BLaER1 (cell line): ENCODE measurements around the gene RNFT2.

Experiments
- H3K27ac ChIP-seq: shearing (Covaris generic); formaldehyde crosslinking; 2 replicates; pipeline ENCODE4 v1.8.1; 2022
- H3K27me3 ChIP-seq: shearing (Covaris generic); formaldehyde crosslinking; 2 replicates; pipeline ENCODE4 v1.8.1; 2022
- H3K36me3 ChIP-seq: shearing (Covaris generic); formaldehyde crosslinking; 2 replicates; pipeline ENCODE4 v1.8.1; 2022
- H3K4me1 ChIP-seq: shearing (Covaris generic); formaldehyde crosslinking; 2 replicates; pipeline ENCODE4 v1.8.1; 2022
- H3K4me2 ChIP-seq: shearing (Covaris generic); formaldehyde crosslinking; 2 replicates; pipeline ENCODE4 v1.8.1; 2022
- H3K4me3 ChIP-seq: shearing (Covaris generic); formaldehyde crosslinking; 2 replicates; pipeline ENCODE4 v1.8.1; 2022
- H3K9ac ChIP-seq: shearing (Covaris generic); formaldehyde crosslinking; 2 replicates; pipeline ENCODE4 v1.8.1; 2022
- H3K9me3 ChIP-seq: shearing (Covaris generic); formaldehyde crosslinking; 2 replicates; pipeline ENCODE4 v1.8.1; 2022
- H4K20me1 ChIP-seq: shearing (Covaris generic); formaldehyde crosslinking; 2 replicates; pipeline ENCODE4 v1.8.1; 2022
- Cebpa-rat ChIP-seq: shearing (Covaris generic); IDR thresholded peaks from 2 replicates; pipeline ENCODE4 v1.8.1; 2022

RNFT2 gene

DNA sequence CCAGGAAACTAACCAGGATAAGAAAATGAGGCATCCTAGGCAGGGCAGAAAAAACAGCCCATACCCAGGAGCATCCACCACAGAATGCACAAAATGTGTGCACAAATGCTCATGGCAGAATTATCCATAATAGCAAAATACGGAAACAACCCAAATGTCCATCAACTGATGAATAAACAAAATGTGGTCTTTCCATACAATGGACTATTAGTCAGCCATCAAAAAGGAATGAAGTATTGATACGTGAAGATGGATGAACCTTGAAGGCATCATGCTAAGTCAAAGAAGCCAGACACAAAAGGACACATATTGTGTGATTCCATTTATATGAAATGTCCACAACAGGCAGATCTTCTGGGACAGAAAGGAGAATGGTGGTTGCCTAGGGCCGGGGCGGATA lies 124.1 kb downstream of the RNFT2 start:
- no peaks in the 10 kb centered on the region for H3K36me3 ChIP-seq
- H3K4me2 ChIP-seq = peak overlapping the region; percentile 69
- no peaks in the 10 kb centered on the region for H4K20me1 ChIP-seq
- peaks cover 62% of the 10 kb centered on the region for H3K4me1 ChIP-seq
- H3K9me3 ChIP-seq = no peaks in the 10 kb centered on the region
- 0 out of 2 replicates have a peak overlapping the region, but pooled peaks have one; percentile 37 for H3K27ac ChIP-seq
- no peak for TF ChIP-seq Cebpa-rat
- H3K27me3 ChIP-seq = no peaks in the 10 kb centered on the region
- H3K4me3 ChIP-seq = no peak overlapping the region
- H3K9ac ChIP-seq = 0 out of 2 replicates have a peak overlapping the region, but pooled peaks have one; percentile 8

- no peak overlapping the region for H3K4me2 ChIP-seq
- peaks cover 50% of the 10 kb centered on the region for H3K4me1 ChIP-seq
- no peak overlapping the region for H3K4me3 ChIP-seq
Measured at GRCh38 chr12:116863275-116863767, 125.2 kb downstream of the RNFT2 start.

DNA sequence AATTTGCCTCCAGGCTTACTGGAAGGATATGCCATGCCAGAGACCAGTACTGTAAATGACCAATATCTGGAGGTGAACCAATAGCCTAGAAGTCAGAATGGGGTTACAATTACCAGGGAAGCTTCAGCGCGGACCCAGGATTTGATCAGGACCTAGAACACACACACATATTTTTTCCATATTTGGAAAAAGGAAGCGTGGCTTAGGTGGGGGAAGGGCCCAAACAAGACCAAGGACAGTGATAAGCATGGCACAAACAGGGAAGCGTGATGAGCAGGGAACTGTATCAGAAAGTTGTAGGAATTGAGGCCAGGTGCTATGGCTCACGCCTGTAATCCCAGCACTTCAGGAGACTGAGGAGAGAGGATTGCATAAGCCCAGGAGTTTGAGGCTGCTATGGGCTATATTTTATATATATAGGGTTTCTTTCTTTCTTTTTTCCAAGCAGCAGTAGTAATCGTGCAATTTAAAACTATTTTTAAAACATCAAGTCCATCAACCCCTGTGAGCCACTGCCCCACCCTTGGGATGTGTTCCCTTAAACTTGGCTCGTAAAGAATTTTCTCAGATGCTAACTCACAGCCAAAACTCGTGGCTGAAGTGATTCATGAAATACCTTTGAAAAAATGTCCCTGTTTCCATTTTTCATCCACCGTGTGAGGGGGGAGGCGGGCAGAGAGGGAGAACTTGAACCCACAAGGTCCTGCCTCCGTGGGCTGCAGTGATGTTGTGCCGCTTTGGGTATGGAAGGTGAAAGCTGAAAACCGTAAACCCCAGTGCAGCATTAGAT lies 126.5 kb downstream of the RNFT2 start:
- no peaks in the 10 kb centered on the region for H4K20me1 ChIP-seq

More at GRCh38 chr12:116863275-116863767, 125.2 kb downstream of the RNFT2 start:
- Histone ChIP-seq H3K9ac (no peak overlapping the region), H3K27ac (no peak overlapping the region), H4K20me1 (no peaks in the 10 kb centered on the region), H3K36me3 (no peaks in the 10 kb centered on the region), H3K9me3 (no peaks in the 10 kb centered on the region), H3K27me3 (no peaks in the 10 kb centered on the region)
- TF ChIP-seq Cebpa-rat = no peak

DNA sequence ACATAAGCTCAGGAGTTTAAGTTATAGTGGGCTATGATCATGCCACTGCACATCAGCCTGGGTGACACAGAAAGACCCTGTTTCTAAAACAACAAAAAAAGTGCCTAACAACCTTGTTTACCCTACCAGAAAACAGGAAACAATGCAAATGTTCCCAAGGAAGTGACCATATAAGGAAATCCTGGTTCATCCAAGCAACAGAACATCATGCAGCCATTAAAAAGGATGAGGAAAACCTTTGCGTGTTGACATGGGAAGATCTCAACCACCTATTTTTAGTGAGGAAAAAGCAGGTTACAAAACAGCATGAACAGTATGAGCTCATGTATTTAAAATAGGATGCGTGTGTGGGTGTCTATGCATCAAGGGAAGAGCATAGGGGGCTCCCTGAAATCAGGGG lies 129.4 kb downstream of the RNFT2 start:
- H3K4me3 ChIP-seq = no peak overlapping the region
- H3K9ac ChIP-seq = no peak overlapping the region
- no peak overlapping the region for H3K4me2 ChIP-seq
- 0 out of 2 replicates have a peak, but pooled peaks cover 8% of the 10 kb centered on the region for H3K4me1 ChIP-seq
- H3K36me3 ChIP-seq = no peaks in the 10 kb centered on the region
- H3K9me3 ChIP-seq = no peaks in the 10 kb centered on the region
- no peaks in the 10 kb centered on the region for H4K20me1 ChIP-seq
- no peak for TF ChIP-seq Cebpa-rat
- no peaks in the 10 kb centered on the region for H3K27me3 ChIP-seq
- no peak overlapping the region for H3K27ac ChIP-seq

More for the DNA sequence above, 126.5 kb downstream of the RNFT2 start:
- peaks cover 38% of the 10 kb centered on the region for H3K4me1 ChIP-seq
- 0 out of 2 replicates have a peak overlapping the region, but pooled peaks have one; percentile 1 for H3K4me2 ChIP-seq
- no peak for TF ChIP-seq Cebpa-rat
- H3K9ac ChIP-seq = no peak overlapping the region
- no peaks in the 10 kb centered on the region for H3K27me3 ChIP-seq
- H3K9me3 ChIP-seq = no peaks in the 10 kb centered on the region
- H3K36me3 ChIP-seq = no peaks in the 10 kb centered on the region
- H3K4me3 ChIP-seq = no peak overlapping the region
- H3K27ac ChIP-seq = no peak overlapping the region

DNA sequence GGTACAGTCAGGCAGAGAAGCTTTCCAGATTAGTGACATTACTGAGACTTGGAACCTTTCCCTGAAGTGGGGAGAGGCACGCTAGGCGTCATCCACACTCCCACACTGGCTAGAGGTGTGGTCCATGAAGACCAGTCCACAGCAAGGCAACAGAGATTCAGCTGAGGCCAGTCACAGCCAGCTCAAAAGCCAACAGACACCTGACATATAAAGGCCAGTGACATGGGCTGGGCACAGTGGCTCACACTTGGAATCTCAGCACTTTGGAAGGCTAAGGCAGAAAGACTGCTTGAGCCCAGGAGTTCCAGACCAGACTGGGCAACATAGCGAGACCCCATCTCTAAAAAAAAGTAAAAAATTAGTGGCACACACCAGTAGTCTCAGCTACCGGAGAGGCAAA lies 132.2 kb downstream of the RNFT2 start:
- H3K27me3 ChIP-seq = no peaks in the 10 kb centered on the region
- H3K4me1 ChIP-seq = peaks cover 12% of the 10 kb centered on the region
- H4K20me1 ChIP-seq = no peaks in the 10 kb centered on the region
- H3K36me3 ChIP-seq = no peaks in the 10 kb centered on the region
- H3K9ac ChIP-seq = no peak overlapping the region
- no peak for TF ChIP-seq Cebpa-rat
- H3K27ac ChIP-seq = no peak overlapping the region
- H3K4me2 ChIP-seq = no peak overlapping the region
- H3K9me3 ChIP-seq = peaks cover 10% of the 10 kb centered on the region
- H3K4me3 ChIP-seq = no peak overlapping the region

GRCh38 chr12:116874324-116874995 lies 136.3 kb downstream of the RNFT2 start:
- Histone ChIP-seq H3K4me1 (peaks cover 26% of the 10 kb centered on the region), H3K36me3 (no peaks in the 10 kb centered on the region), H3K4me2 (no peak overlapping the region)

GRCh38 chr12:116876151-116876869 lies 138.2 kb downstream of the RNFT2 start:
- no peak for TF ChIP-seq Cebpa-rat
- Histone ChIP-seq H3K4me3 (no peak overlapping the region), H4K20me1 (peaks cover 26% of the 10 kb centered on the region), H3K9me3 (peaks cover 10% of the 10 kb centered on the region), H3K9ac (no peak overlapping the region), H3K27me3 (peaks cover 55% of the 10 kb centered on the region), H3K4me2 (no peak overlapping the region), H3K36me3 (no peaks in the 10 kb centered on the region), H3K27ac (no peak overlapping the region), H3K4me1 (peaks cover 41% of the 10 kb centered on the region)

More at GRCh38 chr12:116874324-116874995, 136.3 kb downstream of the RNFT2 start:
- H3K9ac ChIP-seq = no peak overlapping the region
- H3K27ac ChIP-seq = no peak overlapping the region
- peaks cover 10% of the 10 kb centered on the region for H3K9me3 ChIP-seq
- no peak for TF ChIP-seq Cebpa-rat
- H3K4me3 ChIP-seq = no peak overlapping the region
- peaks cover 13% of the 10 kb centered on the region for H4K20me1 ChIP-seq
- H3K27me3 ChIP-seq = peaks cover 36% of the 10 kb centered on the region

DNA sequence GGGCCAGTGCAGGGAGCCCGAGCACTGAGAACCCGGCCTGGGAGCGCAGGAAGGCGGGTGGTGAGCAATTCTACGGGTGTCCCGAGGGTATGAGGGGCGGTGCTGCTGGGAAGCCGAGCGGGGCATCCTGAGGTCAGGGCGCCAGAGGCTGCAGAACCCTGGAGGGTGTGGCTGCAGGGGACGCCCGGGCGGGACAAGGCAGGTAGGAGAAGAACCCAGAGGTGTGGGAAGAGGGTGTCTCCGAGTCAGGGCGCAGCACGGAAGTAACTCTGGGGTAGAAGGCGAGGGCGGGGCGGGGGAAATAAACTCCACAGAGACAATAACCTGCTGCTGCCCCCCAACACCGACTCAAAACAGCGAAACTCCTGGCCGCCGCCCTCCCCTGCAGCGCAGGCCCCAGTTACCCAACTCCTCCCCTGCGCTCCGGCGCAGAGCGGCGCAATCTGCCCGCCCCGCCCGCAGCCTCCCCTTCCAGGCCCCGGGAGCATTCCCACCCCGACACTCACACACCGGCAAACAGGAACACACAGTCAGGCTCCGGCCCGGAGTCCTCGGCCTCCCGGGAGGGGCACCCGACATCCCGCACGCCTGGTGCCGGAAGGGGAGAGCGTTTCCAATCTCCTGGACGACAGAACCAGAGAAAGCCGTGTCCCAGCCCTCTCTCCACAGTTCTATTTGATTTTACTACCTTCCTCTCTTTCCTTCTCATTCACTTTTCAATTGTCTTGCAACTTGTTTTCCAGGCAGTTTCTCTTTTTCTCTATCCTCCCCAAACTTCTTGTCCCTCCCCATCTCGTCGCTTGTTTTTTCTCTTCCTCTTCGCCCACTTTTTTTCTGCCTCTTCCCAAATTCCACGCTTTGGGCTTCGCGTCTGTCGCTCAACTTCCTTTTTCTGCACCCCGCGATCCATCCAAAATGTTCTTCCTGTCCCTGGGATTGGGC lies 140.7 kb downstream of the RNFT2 start:
- peaks cover 80% of the 10 kb centered on the region for H3K27me3 ChIP-seq
- no peak overlapping the region for H3K27ac ChIP-seq
- TF ChIP-seq Cebpa-rat = no peak
- no peak overlapping the region for H3K9ac ChIP-seq
- peaks cover 10% of the 10 kb centered on the region for H3K9me3 ChIP-seq
- peak overlapping the region; percentile 68 for H3K4me3 ChIP-seq
- peak overlapping the region; percentile 92 for H3K4me2 ChIP-seq
- peaks cover 45% of the 10 kb centered on the region for H4K20me1 ChIP-seq
- peaks cover 39% of the 10 kb centered on the region for H3K4me1 ChIP-seq
- H3K36me3 ChIP-seq = no peaks in the 10 kb centered on the region
